Endodermal cell (in vitro differentiated cells): ENCODE measurements around the gene ERFE. TPM values are rescaled to one million over a fixed set of nuclear protein-coding genes. Genes with fewer than 3 reads are reported as not detected.

Experiments used
- DNase-seq: peaks from one replicate; pipeline ENCODE4 v3.0.0-alpha.2; 2017
- H3K27ac ChIP-seq: 2 replicates; pipeline ENCODE4 v1.5.1; 2013; ENCODE audit warnings: mild to moderate bottlenecking, low read depth, low read length, moderate library complexity
- H3K27me3 ChIP-seq: 2 replicates; pipeline ENCODE4 v1.6.1; 2013; ENCODE audit warnings: mild to moderate bottlenecking, low read length, moderate library complexity; ENCODE audit not compliant: insufficient read depth, control insufficient read depth, poor library complexity, severe bottlenecking
- H3K36me3 ChIP-seq: 2 replicates; pipeline ENCODE4 v1.7.0; 2013; ENCODE audit warnings: mild to moderate bottlenecking, low read length, moderate library complexity; ENCODE audit not compliant: control insufficient read depth, insufficient read depth
- H3K4me1 ChIP-seq: one replicate; pipeline ENCODE4 v1.7.0; 2013; ENCODE audit warnings: low read length; ENCODE audit not compliant: control insufficient read depth, insufficient read depth
- H3K4me3 ChIP-seq: 2 replicates; pipeline ENCODE4 v1.5.1; 2013; ENCODE audit warnings: mild to moderate bottlenecking, low read length, moderate library complexity
- H3K9ac ChIP-seq: 2 replicates; pipeline ENCODE4 v1.6.1; 2013; ENCODE audit warnings: mild to moderate bottlenecking, low read length, moderate library complexity; ENCODE audit not compliant: poor library complexity, severe bottlenecking; ENCODE audit errors: extremely low read depth
- H3K9me3 ChIP-seq: 2 replicates; pipeline ENCODE4 v1.6.1; 2013; ENCODE audit warnings: mild to moderate bottlenecking, low read length, moderate library complexity; ENCODE audit not compliant: control insufficient read depth
- H3K27ac Mint-ChIP-seq: 2 replicates; pipeline ENCODE4 v1.8.0; 2020; ENCODE audit warnings: mixed read lengths
- H3K27me3 Mint-ChIP-seq: 2 replicates; pipeline ENCODE4 v1.8.0; 2021; ENCODE audit warnings: mild to moderate bottlenecking, mixed read lengths; ENCODE audit not compliant: insufficient read depth
- H3K36me3 Mint-ChIP-seq: 2 replicates; pipeline ENCODE4 v1.8.0; 2020; ENCODE audit warnings: low read depth, mixed read lengths
- H3K4me1 Mint-ChIP-seq: 2 replicates; pipeline ENCODE4 v1.8.0; 2020; ENCODE audit warnings: mixed read lengths
- H3K4me3 Mint-ChIP-seq: 2 replicates; pipeline ENCODE4 v1.8.0; 2020; ENCODE audit warnings: mild to moderate bottlenecking, moderate library complexity, mixed read lengths
- H3K9me3 Mint-ChIP-seq: 2 replicates; pipeline ENCODE4 v1.8.0; 2020; ENCODE audit warnings: mild to moderate bottlenecking, mixed read lengths
- whole genome bisulfite sequencing, 2 experiments: methylation state at CpG; one replicate each; pipeline versions ENCODE4 v1.1.5 to v1.1.7; 2013; ENCODE audit warnings: missing lambda C conversion rate in 2 of 2, mixed read lengths in 1 of 2; ENCODE audit not compliant: insufficient coverage in 1 of 2, insufficient read length in 1 of 2; 5-methylcytosine and 5-hydroxymethylcytosine counted together
- total RNA-seq, 2 donors: library from RNA; stranded (reverse); fragmentation: NEBNext Ultra II Directional in 1 of 2; extraction: Animal tissue kit (Norgen Biotek cat#: 25700) in 1 of 2; gene quantifications; 2 replicates in 1 of 2; 3 replicates in 1 of 2; pipeline ENCODE4 v1.2.1, GENCODE V29; 2021
- TF ChIP-seq, protein P1 (sequence below): fragments of 200-600 bp; sonication (generic); conservative IDR thresholded peaks from 2 replicates; pipeline ENCODE4 v1.5.0; 2021; ENCODE audit warnings: antibody characterized with exemption, mild to moderate bottlenecking

Gene ERFE
- total RNA-seq, 2 donors from 2014 or later: 0.48 to 1.6 TPM

GRCh38 chr2:238149841-238150572 is 8.8 kb upstream of the ERFE start:
- peaks cover 4% of the 10 kb centered on the region for H3K9me3 Mint-ChIP-seq
- TF ChIP-seq, protein P1, sequence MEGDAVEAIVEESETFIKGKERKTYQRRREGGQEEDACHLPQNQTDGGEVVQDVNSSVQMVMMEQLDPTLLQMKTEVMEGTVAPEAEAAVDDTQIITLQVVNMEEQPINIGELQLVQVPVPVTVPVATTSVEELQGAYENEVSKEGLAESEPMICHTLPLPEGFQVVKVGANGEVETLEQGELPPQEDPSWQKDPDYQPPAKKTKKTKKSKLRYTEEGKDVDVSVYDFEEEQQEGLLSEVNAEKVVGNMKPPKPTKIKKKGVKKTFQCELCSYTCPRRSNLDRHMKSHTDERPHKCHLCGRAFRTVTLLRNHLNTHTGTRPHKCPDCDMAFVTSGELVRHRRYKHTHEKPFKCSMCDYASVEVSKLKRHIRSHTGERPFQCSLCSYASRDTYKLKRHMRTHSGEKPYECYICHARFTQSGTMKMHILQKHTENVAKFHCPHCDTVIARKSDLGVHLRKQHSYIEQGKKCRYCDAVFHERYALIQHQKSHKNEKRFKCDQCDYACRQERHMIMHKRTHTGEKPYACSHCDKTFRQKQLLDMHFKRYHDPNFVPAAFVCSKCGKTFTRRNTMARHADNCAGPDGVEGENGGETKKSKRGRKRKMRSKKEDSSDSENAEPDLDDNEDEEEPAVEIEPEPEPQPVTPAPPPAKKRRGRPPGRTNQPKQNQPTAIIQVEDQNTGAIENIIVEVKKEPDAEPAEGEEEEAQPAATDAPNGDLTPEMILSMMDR: no peak
- H3K27me3 Mint-ChIP-seq: no peaks in the 10 kb centered on the region

DNA sequence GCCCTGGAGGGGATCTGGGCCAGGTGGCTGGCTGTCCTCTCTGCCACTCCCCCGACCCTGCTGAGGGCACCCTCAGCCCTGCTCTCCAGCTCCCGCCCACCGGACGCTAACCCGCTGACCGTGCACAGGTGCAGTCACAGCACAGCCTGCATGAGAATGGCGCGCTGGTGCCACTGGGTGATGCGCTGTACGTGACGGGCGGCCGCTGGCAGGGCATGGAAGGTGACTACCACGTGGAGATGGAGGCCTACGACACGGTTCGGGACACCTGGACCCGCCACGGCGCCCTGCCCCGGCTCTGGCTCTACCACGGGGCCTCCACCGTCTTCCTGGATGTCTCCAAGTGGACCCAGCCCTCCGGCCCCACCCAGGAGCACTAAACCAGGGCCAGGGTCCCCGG is 8.1 kb upstream of the ERFE start:
- H3K27me3 Mint-ChIP-seq: no peaks in the 10 kb centered on the region

More at GRCh38 chr2:238149841-238150572, 8.8 kb upstream of the ERFE start:
- Histone ChIP-seq H3K4me1 (no peaks in the 10 kb centered on the region), H3K36me3 (no peaks in the 10 kb centered on the region), H3K4me3 (no peak overlapping the region), H3K27ac (no peak overlapping the region), H3K9ac (no peak overlapping the region), H3K27me3 (no peaks in the 10 kb centered on the region), H3K9me3 (no peaks in the 10 kb centered on the region)
- H3K36me3 Mint-ChIP-seq: no peaks in the 10 kb centered on the region
- DNase-seq: no peak
- H3K4me1 Mint-ChIP-seq: no peaks in the 10 kb centered on the region
- no peak overlapping the region for H3K27ac Mint-ChIP-seq
- H3K4me3 Mint-ChIP-seq: no peak overlapping the region
- WGBS, 2 experiments: 89 to 95% methylated on average over 8 to 14 of the region's 14 CpGs

GRCh38 chr2:238151205-238151604 is 7.6 kb upstream of the ERFE start:
- Mint-ChIP-seq H3K36me3 (no peaks in the 10 kb centered on the region), H3K4me1 (no peaks in the 10 kb centered on the region), H3K9me3 (peaks cover 4% of the 10 kb centered on the region), H3K27me3 (no peaks in the 10 kb centered on the region), H3K4me3 (no peak overlapping the region), H3K27ac (no peak overlapping the region)
- TF ChIP-seq, protein P1: no peak
- DNase-seq: no peak
- Histone ChIP-seq H3K9ac (no peak overlapping the region), H3K27ac (no peak overlapping the region), H3K4me3 (no peak overlapping the region), H3K36me3 (no peaks in the 10 kb centered on the region), H3K27me3 (no peaks in the 10 kb centered on the region), H3K9me3 (no peaks in the 10 kb centered on the region), H3K4me1 (no peaks in the 10 kb centered on the region)
- WGBS, 2 experiments: 90 to 96% methylated on average over 6 to 13 of the region's 13 CpGs

More for the DNA sequence above, 8.1 kb upstream of the ERFE start:
- Mint-ChIP-seq H3K36me3 (no peaks in the 10 kb centered on the region), H3K4me1 (no peaks in the 10 kb centered on the region), H3K4me3 (no peak overlapping the region), H3K9me3 (peaks cover 4% of the 10 kb centered on the region), H3K27ac (no peak overlapping the region)
- Histone ChIP-seq H3K4me3 (no peak overlapping the region), H3K9ac (no peak overlapping the region), H3K4me1 (no peaks in the 10 kb centered on the region), H3K36me3 (no peaks in the 10 kb centered on the region), H3K27me3 (no peaks in the 10 kb centered on the region), H3K27ac (no peak overlapping the region), H3K9me3 (no peaks in the 10 kb centered on the region)
- no peak for DNase-seq
- 94 to 98% methylated on average over 11 to 25 of the region's 25 CpGs for WGBS, 2 experiments
- TF ChIP-seq, protein P1: no peak
